GM19372 (cell line): ENCODE results near the gene USP43.

Experiments
- ATAC-seq: cut with Tn5 transposase; IDR thresholded peaks from one replicate; pipeline ENCODE4 v1.9.1; 2021; ENCODE audit warnings: mild to moderate bottlenecking, low read depth, moderate library complexity; ENCODE audit not compliant: unreplicated experiment

Gene USP43

GRCh38 chr17:9703781-9704082 lies 58.4 kb downstream of the USP43 start:
- ATAC-seq: no peak

DNA sequence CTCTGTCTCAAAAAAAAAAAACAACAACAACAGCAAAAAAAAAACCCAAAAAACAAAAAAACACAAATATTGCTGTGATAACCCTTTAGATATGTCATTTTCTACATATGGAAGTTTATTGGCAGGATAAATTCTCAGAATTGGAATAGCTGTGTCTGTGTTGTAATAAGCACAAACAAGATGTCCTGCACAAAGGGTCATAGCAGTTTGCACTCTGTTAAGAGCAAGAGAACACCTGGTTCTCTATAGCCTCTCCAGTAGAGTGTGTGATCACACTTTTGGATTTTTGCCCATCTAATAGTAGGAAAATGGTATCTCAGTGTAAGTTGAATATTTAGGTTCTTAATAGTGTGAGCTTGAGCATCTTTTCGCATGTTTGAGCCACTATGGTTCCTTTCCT lies 60.4 kb downstream of the USP43 start:
- ATAC-seq: no peak

DNA sequence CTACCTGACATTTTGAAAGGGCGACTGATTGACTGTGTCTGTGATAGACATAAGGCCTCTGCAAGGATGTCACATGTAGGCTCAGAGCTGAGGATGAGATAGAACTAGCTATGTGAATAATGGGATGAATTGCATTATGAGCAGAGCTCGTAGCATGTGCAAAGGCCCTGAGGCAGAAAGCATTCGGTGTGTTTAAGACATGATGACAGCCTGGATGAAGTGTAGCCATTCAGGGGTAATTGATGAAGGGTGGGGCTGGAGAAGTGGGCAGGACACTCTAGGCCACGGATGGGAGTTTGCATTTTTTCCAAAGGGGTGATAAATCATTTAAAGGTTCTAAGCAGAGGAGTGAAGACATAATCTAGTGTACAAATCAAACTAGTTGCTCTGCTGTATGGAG lies 62.6 kb downstream of the USP43 start:
- ATAC-seq: no peak

DNA sequence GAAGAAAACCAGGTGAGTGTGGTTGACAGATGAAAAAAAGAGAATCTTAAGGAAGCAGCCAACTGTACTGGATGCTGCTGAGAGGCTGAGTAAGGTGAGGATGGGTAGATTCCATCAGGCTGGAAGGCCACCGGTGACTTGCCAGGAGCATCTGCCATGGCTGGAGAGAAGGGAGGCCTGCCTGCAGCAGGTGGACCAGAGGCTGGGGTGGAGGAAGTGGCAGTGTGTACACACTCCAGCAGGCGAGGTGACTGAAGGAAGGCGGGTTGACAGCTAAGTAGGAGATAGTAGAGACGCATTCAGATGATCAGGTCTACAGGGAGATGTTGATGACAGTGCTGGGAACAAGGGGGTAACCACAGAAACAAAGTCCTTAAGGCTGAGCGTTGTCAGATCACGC lies 69.5 kb downstream of the USP43 start:
- ATAC-seq: no peak

DNA sequence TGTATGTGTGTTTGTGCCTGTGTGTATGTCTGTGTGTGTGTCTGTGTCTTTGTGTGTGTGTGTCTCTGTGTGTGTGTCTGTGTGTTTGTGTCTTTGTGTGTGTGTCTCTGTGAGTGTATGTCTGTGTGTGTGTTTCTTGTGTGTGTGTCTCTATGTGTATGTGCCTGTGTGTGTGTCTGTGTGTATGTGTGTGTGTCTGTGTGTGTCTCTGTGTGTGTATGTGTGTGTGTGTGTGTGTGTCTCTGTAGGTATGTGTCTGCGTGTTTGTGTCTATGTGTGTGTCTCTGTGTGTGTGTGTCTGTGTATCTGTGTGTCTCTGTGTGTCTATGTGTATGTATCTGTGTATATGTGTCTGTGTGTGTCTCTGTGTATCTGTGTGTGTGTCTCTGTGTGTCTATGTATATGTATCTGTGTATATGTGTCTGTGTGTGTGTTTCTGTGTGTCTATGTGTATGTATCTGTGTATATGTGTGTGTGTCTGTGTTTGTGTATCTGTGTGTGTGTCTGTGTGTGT lies 70.2 kb downstream of the USP43 start:
- ATAC-seq: no peak

- ATAC-seq: no peak
These were observed 80.3 kb downstream of the USP43 start for GRCh38 chr17:9725575-9725974.

- no peak for ATAC-seq
These were observed 81.0 kb downstream of the USP43 start for GRCh38 chr17:9726291-9726690.

DNA sequence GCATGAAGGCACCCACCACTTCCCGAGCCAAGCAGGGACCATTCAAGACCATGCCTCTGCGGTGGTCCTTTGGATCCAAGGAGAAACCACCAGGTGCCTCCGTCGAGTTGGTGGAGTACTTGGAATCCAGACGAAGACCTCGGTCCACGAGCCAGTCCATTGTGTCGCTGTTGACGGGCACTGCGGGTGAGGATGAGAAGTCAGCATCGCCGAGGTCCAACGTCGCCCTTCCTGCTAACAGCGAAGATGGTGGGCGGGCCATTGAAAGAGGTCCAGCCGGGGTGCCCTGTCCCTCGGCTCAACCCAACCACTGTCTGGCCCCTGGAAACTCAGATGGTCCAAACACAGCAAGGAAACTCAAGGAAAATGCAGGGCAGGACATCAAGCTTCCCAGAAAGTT lies 82.7 kb downstream of the USP43 start:
- no peak for ATAC-seq

- no peak for ATAC-seq
These were observed 83.2 kb downstream of the USP43 start for GRCh38 chr17:9728564-9728963.

DNA sequence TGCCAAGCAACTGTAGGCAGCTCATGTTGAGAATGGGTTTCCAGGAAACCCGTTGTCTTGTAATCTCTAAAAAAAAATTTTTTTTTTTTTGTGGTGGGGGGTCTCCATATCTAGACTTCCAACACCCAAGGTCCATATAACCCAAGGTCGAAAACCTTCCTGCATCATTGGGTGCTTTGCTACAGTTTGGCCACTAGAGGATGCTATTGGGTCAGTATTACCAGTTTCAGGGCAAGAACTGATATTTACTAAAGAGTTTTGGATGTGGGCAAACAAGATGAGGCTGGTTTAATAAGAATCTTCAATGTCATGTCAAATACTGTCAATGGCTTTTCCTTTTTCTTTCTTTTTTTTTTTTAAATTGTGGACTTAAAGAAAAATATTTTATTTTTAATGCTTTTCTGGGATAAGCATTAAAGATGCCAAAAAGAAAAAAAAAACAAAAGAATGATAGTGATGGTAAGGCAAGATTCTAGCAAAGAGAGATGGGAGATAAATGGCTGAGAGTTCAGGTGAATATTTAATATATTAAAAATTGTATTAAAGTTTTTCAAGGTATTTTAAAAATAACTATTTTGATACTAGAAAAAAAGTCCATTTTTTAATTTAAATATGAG lies 83.8 kb downstream of the USP43 start:
- ATAC-seq: no peak

DNA sequence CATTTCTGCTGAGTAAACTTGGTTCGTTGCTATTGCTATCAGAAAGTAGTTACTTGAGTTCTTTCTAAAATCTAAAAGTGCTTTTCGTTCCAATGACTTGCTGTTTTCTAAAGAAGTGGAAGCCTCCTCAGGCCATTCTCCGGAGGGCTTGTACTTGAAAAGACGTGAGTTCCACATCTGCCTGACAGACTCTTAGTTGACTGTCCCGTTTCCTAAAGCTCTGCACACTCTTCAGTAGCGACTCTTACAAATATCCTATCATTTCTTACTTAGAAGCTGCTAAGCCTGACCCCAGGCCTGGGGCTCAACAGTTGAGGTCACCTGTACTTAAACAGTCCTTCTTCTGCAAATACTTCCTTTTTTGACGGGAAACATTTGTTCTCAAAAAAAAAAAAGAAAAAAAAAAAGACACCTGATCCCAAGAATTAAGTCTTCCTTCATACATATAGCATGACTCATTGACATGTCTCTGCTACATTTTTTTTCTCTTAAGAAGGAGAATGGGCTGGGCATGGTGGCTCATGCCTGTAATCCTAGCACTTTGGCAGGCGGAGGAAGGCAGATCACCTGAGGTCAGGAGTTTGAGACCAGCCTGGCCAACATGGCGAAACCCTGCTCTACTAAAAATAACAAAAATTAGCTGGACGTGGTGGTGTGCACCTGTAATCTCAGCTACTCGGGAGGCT lies 84.6 kb downstream of the USP43 start:
- no peak for ATAC-seq

GRCh38 chr17:9750524-9750923 lies 105.2 kb downstream of the USP43 start:
- ATAC-seq: no peak

DNA sequence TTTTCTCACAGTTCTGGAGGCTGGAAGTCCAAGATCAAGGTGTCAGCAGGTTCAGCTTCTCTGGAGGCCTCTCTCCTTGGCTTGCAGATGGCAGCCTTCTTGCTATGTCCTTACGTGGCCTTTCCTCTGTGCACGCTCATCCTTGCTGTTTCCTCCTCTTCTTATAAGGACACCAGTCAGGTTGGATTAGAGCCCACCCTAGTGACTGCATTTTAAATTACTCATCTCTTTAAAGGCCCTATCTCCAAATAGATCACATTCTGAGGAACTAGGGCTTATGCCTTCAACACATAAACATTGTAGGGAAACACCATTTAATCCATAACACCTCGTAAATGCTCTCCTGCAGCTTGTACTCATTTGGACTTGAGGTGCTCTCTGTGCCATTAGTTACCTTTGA lies 109.8 kb downstream of the USP43 start:
- no peak for ATAC-seq

DNA sequence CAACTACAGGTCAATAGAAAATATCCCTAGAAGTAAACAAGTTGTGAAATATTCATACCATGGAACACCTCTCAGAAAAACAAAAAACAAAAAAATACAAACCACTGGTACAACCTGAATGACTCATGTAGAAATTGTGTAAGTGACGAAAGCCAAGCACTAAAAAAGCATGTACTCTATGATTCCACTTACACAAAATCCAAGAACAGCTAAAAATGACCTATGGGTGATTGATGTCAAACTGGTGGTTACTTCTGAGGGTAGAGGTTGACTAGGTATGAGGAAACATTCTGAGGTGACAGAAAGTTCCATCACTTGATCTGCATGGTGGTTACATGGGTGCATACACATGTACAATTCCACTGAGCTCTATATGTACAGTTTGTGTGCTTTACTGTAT lies 114.9 kb downstream of the USP43 start:
- ATAC-seq: no peak

- no peak for ATAC-seq
These were observed 118.3 kb downstream of the USP43 start for GRCh38 chr17:9763643-9764042.

- no peak for ATAC-seq
These were observed 120.0 kb downstream of the USP43 start for GRCh38 chr17:9765322-9765721.

DNA sequence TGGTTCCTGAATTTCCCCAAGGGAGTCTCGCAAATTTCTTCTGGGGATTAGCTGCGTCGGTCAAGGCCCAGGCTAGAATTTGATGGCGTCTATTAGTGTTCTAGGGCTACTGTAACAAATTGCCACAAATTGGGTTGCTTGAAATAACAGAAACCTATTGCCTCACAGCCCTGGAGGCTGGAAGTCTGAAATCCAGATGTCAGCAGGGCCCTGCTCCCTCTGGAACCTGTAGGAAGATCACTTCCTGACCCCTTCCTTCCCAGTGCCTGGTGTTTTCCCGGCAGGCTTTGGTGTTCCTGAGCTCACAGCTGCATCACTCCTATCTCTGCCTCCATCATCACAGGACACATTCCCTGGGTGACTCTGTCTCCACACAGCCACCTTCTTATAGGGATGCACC lies 121.7 kb downstream of the USP43 start:
- no peak for ATAC-seq

- no peak for ATAC-seq
These were observed 122.2 kb downstream of the USP43 start for GRCh38 chr17:9767432-9767991.

GRCh38 chr17:9768381-9768934 lies 123.1 kb downstream of the USP43 start:
- no peak for ATAC-seq

GRCh38 chr17:9769036-9769695 lies 123.8 kb downstream of the USP43 start:
- no peak for ATAC-seq

DNA sequence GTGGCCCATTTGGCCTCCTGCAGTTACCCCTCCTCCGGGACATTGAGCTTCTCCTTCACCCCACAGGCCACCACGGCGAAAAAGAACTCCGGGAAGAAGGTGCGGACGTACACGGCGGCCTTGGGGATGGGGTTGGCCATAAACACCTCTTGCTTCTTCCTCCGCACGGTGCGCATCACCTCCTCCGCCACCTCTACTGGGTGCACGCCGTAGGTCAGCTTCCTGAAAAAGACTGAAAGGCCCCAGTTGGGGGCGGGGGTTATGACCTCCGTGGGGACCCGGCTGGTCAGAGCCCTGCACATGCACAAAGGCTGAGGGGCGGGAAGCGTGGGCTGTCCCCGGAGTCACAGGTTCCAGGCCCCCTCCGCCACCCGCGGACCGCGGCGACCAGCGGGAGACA lies 126.1 kb downstream of the USP43 start:
- no peak for ATAC-seq
